ENCODE measurements around the gene HES5.

Gene HES5

GRCh38 chr1:2495546-2495945, 34.5 kb downstream of the HES5 start:
- H3K4me1 ChIP-seq (ENCODE audit: control insufficient read depth, insufficient read depth, low read length) = no peaks in the 10 kb centered on the region
- H3K27me3 ChIP-seq (ENCODE audit: control insufficient read depth, insufficient read depth, low read length) = peaks cover 3% of the 10 kb centered on the region
- no peaks in the 10 kb centered on the region for H3K36me3 ChIP-seq (ENCODE audit: control insufficient read depth, insufficient read depth, low read length)
- H3K9ac ChIP-seq (ENCODE audit: low read length) = no peak overlapping the region
- H3K9me3 ChIP-seq (ENCODE audit: control insufficient read depth, low read length) = no peaks in the 10 kb centered on the region
- no peak overlapping the region for H3K4me3 ChIP-seq (ENCODE audit: low read length)

- H3K9ac ChIP-seq (ENCODE audit: low read length) = no peak overlapping the region
- no peak overlapping the region for H3K4me3 ChIP-seq (ENCODE audit: low read length)
- no peaks in the 10 kb centered on the region for H3K4me1 ChIP-seq (ENCODE audit: control insufficient read depth, insufficient read depth, low read length)
- no peaks in the 10 kb centered on the region for H3K27me3 ChIP-seq (ENCODE audit: control insufficient read depth, insufficient read depth, low read length)
- H3K36me3 ChIP-seq (ENCODE audit: control insufficient read depth, insufficient read depth, low read length) = no peaks in the 10 kb centered on the region
- H3K9me3 ChIP-seq (ENCODE audit: control insufficient read depth, low read length) = no peaks in the 10 kb centered on the region
Observed at GRCh38 chr1:2495026-2495425, 35.0 kb downstream of the HES5 start.

GRCh38 chr1:2494323-2494693, 35.8 kb downstream of the HES5 start:
- Histone ChIP-seq H3K4me1 (ENCODE audit: control insufficient read depth, insufficient read depth, low read length) (no peaks in the 10 kb centered on the region), H3K36me3 (ENCODE audit: control insufficient read depth, insufficient read depth, low read length) (no peaks in the 10 kb centered on the region), H3K9me3 (ENCODE audit: control insufficient read depth, low read length) (no peaks in the 10 kb centered on the region), H3K9ac (ENCODE audit: low read length) (no peak overlapping the region), H3K4me3 (ENCODE audit: low read length) (no peak overlapping the region), H3K27me3 (ENCODE audit: control insufficient read depth, insufficient read depth, low read length) (no peaks in the 10 kb centered on the region)

GRCh38 chr1:2493691-2494322, 36.3 kb downstream of the HES5 start:
- H3K4me1 ChIP-seq (ENCODE audit: control insufficient read depth, insufficient read depth, low read length) = no peaks in the 10 kb centered on the region
- H3K4me3 ChIP-seq (ENCODE audit: low read length) = no peak overlapping the region
- H3K36me3 ChIP-seq (ENCODE audit: control insufficient read depth, insufficient read depth, low read length) = no peaks in the 10 kb centered on the region
- H3K27me3 ChIP-seq (ENCODE audit: control insufficient read depth, insufficient read depth, low read length) = no peaks in the 10 kb centered on the region
- no peak overlapping the region for H3K9ac ChIP-seq (ENCODE audit: low read length)
- no peaks in the 10 kb centered on the region for H3K9me3 ChIP-seq (ENCODE audit: control insufficient read depth, low read length)

GRCh38 chr1:2493218-2493617, 36.8 kb downstream of the HES5 start:
- no peak overlapping the region for H3K9ac ChIP-seq (ENCODE audit: low read length)
- no peaks in the 10 kb centered on the region for H3K36me3 ChIP-seq (ENCODE audit: control insufficient read depth, insufficient read depth, low read length)
- no peaks in the 10 kb centered on the region for H3K27me3 ChIP-seq (ENCODE audit: control insufficient read depth, insufficient read depth, low read length)
- no peaks in the 10 kb centered on the region for H3K4me1 ChIP-seq (ENCODE audit: control insufficient read depth, insufficient read depth, low read length)
- no peaks in the 10 kb centered on the region for H3K9me3 ChIP-seq (ENCODE audit: control insufficient read depth, low read length)
- H3K4me3 ChIP-seq (ENCODE audit: low read length) = no peak overlapping the region

- Histone ChIP-seq H3K9me3 (ENCODE audit: control insufficient read depth, low read length) (no peaks in the 10 kb centered on the region), H3K9ac (ENCODE audit: low read length) (no peak overlapping the region), H3K27me3 (ENCODE audit: control insufficient read depth, insufficient read depth, low read length) (no peaks in the 10 kb centered on the region), H3K4me3 (ENCODE audit: low read length) (no peak overlapping the region), H3K36me3 (ENCODE audit: control insufficient read depth, insufficient read depth, low read length) (no peaks in the 10 kb centered on the region), H3K4me1 (ENCODE audit: control insufficient read depth, insufficient read depth, low read length) (no peaks in the 10 kb centered on the region)
Observed at GRCh38 chr1:2492091-2492490, 38.0 kb downstream of the HES5 start.

GRCh38 chr1:2489615-2490014, 40.4 kb downstream of the HES5 start:
- no peak overlapping the region for H3K4me3 ChIP-seq (ENCODE audit: low read length)
- H3K9ac ChIP-seq (ENCODE audit: low read length) = no peak overlapping the region
- H3K4me1 ChIP-seq (ENCODE audit: control insufficient read depth, insufficient read depth, low read length) = no peaks in the 10 kb centered on the region
- no peaks in the 10 kb centered on the region for H3K9me3 ChIP-seq (ENCODE audit: control insufficient read depth, low read length)
- H3K36me3 ChIP-seq (ENCODE audit: control insufficient read depth, insufficient read depth, low read length) = no peaks in the 10 kb centered on the region
- no peaks in the 10 kb centered on the region for H3K27me3 ChIP-seq (ENCODE audit: control insufficient read depth, insufficient read depth, low read length)

GRCh38 chr1:2488688-2489087, 41.4 kb downstream of the HES5 start:
- Histone ChIP-seq H3K36me3 (ENCODE audit: control insufficient read depth, insufficient read depth, low read length) (no peaks in the 10 kb centered on the region), H3K9ac (ENCODE audit: low read length) (no peak overlapping the region), H3K27me3 (ENCODE audit: control insufficient read depth, insufficient read depth, low read length) (no peaks in the 10 kb centered on the region), H3K4me3 (ENCODE audit: low read length) (no peak overlapping the region), H3K4me1 (ENCODE audit: control insufficient read depth, insufficient read depth, low read length) (no peaks in the 10 kb centered on the region), H3K9me3 (ENCODE audit: control insufficient read depth, low read length) (no peaks in the 10 kb centered on the region)

GRCh38 chr1:2486558-2486957, 43.5 kb downstream of the HES5 start:
- H3K9ac ChIP-seq (ENCODE audit: low read length) = no peak overlapping the region
- H3K36me3 ChIP-seq (ENCODE audit: control insufficient read depth, insufficient read depth, low read length) = no peaks in the 10 kb centered on the region
- H3K4me3 ChIP-seq (ENCODE audit: low read length) = no peak overlapping the region

GRCh38 chr1:2486041-2486440, 44.0 kb downstream of the HES5 start:
- no peak overlapping the region for H3K4me3 ChIP-seq (ENCODE audit: low read length)
- no peaks in the 10 kb centered on the region for H3K4me1 ChIP-seq (ENCODE audit: control insufficient read depth, insufficient read depth, low read length)
- H3K9ac ChIP-seq (ENCODE audit: low read length) = no peak overlapping the region
- no peaks in the 10 kb centered on the region for H3K36me3 ChIP-seq (ENCODE audit: control insufficient read depth, insufficient read depth, low read length)
- H3K9me3 ChIP-seq (ENCODE audit: control insufficient read depth, low read length) = no peaks in the 10 kb centered on the region
- no peaks in the 10 kb centered on the region for H3K27me3 ChIP-seq (ENCODE audit: control insufficient read depth, insufficient read depth, low read length)

More at GRCh38 chr1:2486558-2486957, 43.5 kb downstream of the HES5 start:
- no peaks in the 10 kb centered on the region for H3K27me3 ChIP-seq (ENCODE audit: control insufficient read depth, insufficient read depth, low read length)
- no peaks in the 10 kb centered on the region for H3K4me1 ChIP-seq (ENCODE audit: control insufficient read depth, insufficient read depth, low read length)
- no peaks in the 10 kb centered on the region for H3K9me3 ChIP-seq (ENCODE audit: control insufficient read depth, low read length)

- no peaks in the 10 kb centered on the region for H3K4me1 ChIP-seq (ENCODE audit: control insufficient read depth, insufficient read depth, low read length)
Observed at GRCh38 chr1:2483970-2484369, 46.1 kb downstream of the HES5 start.

GRCh38 chr1:2483026-2483425, 47.0 kb downstream of the HES5 start:
- Histone ChIP-seq H3K36me3 (ENCODE audit: control insufficient read depth, insufficient read depth, low read length) (no peaks in the 10 kb centered on the region), H3K9ac (ENCODE audit: low read length) (no peak overlapping the region), H3K9me3 (ENCODE audit: control insufficient read depth, low read length) (no peaks in the 10 kb centered on the region), H3K4me1 (ENCODE audit: control insufficient read depth, insufficient read depth, low read length) (no peaks in the 10 kb centered on the region), H3K27me3 (ENCODE audit: control insufficient read depth, insufficient read depth, low read length) (no peaks in the 10 kb centered on the region), H3K4me3 (ENCODE audit: low read length) (no peak overlapping the region)

More at GRCh38 chr1:2483970-2484369, 46.1 kb downstream of the HES5 start:
- Histone ChIP-seq H3K4me3 (ENCODE audit: low read length) (no peak overlapping the region), H3K27me3 (ENCODE audit: control insufficient read depth, insufficient read depth, low read length) (no peaks in the 10 kb centered on the region), H3K9me3 (ENCODE audit: control insufficient read depth, low read length) (no peaks in the 10 kb centered on the region), H3K9ac (ENCODE audit: low read length) (no peak overlapping the region), H3K36me3 (ENCODE audit: control insufficient read depth, insufficient read depth, low read length) (no peaks in the 10 kb centered on the region)

- no peak overlapping the region for H3K9ac ChIP-seq (ENCODE audit: low read length)
- no peak overlapping the region for H3K4me3 ChIP-seq (ENCODE audit: low read length)
- no peaks in the 10 kb centered on the region for H3K27me3 ChIP-seq (ENCODE audit: control insufficient read depth, insufficient read depth, low read length)
- no peaks in the 10 kb centered on the region for H3K36me3 ChIP-seq (ENCODE audit: control insufficient read depth, insufficient read depth, low read length)
- no peaks in the 10 kb centered on the region for H3K4me1 ChIP-seq (ENCODE audit: control insufficient read depth, insufficient read depth, low read length)
- no peaks in the 10 kb centered on the region for H3K9me3 ChIP-seq (ENCODE audit: control insufficient read depth, low read length)
Observed at GRCh38 chr1:2482588-2482987, 47.5 kb downstream of the HES5 start.

Data from mucosa of stomach (tissue), 1 donor.